Activated naive CD4-positive, alpha-beta T cell treated with Interleukin-2 at 50 U/mL for 16 hours (primary cell): Measurements from ENCODE around the gene ITGA3.

ENCODE experiments used
- DNase-seq: peaks from one replicate; pipeline ENCODE4 v3.0.0-alpha.2; 2020

Gene ITGA3

DNA sequence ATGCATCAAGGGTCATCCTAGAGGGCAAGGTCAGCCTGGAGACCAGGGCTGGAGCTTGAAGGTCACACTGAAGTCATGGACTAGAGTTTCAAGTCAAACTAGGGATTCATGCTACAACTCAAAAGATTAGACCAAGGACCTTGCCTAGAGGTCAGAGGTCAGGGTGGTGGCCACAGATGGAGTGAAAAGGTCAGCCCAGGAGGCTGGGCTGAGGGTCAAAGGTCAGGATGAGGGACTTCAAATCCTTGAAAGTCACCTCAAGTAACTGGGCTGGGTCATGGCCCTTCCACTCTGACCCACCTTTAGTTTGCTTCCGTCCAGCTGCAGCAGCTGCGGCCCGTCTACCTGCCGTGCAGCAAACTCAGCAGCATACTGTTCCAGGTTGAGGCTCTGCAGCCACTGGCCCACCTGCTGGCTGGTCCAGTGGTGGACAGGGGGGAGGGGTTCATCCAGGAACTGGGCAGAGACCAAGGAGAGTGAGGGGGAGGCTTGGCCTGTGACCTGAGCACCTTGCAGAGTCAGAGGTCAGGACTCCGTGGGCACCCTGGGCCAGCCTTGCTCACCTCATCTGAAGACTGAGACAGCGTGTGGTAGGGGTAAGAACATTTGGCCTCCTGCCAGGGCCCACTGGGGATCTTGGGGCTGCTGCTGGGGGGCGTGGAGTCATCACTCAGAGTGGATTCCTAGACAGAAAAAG is 57.9 kb downstream of the ITGA3 start:
- no peak for DNase-seq

DNA sequence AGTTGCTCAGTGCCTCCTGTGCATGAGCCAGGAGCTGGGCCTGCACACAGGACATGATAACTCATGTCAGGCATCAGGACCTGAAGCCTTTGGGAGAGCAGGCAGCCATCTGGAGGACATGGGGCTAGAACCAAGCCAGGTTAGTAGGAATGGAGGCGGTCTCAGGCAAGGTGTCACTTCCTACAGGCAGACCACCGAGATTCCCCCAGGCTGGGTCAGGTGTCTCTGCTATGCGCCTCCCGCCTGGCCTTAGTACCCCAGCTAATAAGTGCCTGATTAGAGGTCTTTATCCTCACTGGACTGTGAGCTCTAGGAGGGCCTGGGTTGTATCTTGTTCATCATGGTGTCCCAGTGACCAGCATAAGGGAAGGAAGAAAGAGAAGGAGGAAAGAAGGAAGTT is 58.5 kb downstream of the ITGA3 start:
- no peak for DNase-seq

- peak; percentile 17 for DNase-seq
Measured at GRCh38 chr17:50114849-50115357, 59.0 kb downstream of the ITGA3 start.

DNA sequence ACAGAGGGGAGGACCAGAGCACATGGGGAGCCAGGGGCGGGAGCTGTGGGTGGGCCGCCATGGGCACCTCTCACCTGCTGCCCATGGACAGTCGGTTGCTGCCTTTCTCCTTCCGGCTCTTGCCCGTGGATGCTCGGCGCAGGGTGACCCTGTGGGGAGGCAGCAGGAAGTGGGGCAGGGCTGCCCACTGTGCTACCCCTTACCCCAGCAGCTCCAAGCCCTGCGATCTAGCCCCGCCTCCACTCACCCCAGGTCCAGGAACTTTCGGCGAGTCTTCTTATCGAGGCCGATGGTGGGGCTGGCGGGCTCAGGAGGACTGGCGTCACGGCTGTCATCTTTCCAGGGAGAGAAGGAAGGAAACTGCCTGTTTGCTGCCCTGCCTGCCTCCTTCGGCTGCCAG is 59.8 kb downstream of the ITGA3 start:
- no peak for DNase-seq

- DNase-seq = peak; percentile 71
Measured at GRCh38 chr17:50117202-50118051, 61.5 kb downstream of the ITGA3 start.

DNA sequence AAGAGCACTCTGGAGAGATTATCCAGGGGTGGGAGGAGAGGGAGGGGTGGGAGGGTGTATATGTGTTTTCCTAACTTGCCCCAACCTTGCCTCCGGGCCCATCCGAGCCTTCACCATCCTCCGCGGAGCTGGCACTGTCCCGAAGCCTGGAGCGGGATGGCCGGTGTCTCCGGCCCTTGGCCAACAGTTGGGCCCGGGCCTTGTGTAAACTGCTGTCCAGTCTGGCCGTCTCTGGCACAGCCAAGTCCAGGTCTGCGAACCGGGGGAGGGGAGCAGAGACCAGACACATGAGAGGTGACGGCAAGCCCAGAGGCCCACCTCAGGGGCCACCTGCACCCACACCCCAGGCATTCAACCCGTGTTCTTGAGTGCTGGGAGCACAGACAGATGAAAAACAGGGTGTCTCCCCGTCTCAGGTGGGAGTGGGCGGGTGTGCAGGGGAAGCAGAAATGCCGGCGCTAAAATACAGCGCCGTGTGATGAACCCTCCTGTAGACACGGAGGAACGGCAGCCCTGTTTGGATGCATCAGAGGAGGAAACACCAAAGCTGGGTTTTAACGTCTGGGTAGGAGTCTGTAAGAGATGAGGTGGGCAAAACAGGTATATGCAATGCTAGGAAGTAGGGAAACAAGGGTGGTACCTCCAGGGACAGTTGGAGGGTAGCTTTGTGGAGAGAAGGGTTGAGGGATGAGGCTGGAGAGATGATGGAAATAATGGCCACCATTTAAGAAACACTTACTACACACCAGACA is 62.3 kb downstream of the ITGA3 start:
- DNase-seq = no peak

DNA sequence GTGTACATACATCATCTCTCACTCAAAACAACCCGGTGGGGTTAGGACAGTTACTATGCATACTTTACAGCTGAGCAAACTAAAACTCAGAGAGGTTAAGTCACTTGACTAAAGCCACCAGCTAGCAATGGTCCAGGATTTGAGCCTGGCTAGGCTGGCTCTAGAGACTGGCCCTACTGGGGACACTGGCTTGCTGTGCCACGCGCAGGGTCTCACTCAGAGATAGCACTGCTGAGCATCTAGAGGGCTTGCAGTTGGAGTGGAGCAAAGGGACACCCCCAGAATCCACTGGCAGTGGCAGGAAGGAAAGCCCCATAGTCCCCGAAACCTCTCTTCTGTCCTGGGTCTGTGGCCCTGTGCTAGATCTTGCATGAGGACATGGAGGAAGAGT is 62.9 kb downstream of the ITGA3 start:
- no peak for DNase-seq

DNA sequence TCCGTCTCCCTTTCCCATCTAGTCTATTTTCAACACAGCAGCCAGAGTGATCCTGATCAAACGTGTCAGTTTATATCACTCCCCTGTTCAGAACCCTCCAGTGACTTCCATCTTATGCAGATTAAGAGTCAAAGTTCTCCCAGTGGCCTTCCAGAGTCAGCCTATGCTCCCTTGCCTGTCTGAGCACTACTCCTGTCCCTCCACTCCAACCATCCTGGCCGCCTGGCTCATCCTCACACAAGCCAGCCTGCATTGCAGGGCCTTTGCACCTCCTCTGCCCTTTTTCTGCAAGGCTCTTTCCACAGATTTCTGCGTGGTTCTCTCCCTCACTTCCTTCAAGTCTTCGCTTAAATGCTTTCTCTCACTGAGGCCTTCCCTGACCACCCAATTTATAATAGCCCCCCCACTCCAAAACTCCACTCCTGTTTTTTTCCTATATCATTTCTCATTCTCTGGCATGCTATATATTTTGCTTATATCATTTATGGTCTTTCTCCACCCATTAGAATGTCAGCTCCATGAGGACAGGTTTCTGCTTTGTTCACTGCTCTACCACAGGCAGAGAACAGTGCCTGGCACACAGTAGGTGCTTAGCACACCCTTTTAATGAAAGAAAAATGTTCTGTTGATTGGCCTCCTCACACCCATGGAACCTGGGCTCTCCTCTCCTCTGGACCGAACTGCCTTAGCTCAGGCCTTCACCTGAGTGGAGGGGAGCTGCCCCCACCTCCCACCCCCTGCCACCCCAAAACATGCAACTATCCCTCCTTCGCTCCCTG is 64.8 kb downstream of the ITGA3 start:
- DNase-seq = no peak

DNA sequence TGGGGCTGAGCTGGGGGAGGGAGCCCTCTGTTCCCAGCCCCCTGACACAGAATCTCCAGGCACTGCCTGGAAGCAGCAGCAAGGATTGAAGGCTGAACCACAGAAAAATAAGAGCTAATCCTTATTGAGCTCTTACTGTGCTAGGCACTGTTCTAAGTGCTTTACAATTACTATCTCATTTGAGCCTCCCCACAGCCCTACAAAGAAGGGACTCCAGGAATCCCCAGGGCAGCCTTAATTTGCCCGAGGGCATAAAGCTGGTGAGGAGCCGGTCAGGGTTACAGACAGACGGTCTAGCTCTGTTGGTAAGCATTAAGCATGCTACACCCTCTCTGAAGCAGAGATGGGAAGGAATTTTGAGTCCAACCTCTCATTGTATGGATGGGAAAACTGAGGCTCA is 67.0 kb downstream of the ITGA3 start:
- no peak for DNase-seq

GRCh38 chr17:50123649-50124349 is 67.9 kb downstream of the ITGA3 start:
- no peak for DNase-seq

DNA sequence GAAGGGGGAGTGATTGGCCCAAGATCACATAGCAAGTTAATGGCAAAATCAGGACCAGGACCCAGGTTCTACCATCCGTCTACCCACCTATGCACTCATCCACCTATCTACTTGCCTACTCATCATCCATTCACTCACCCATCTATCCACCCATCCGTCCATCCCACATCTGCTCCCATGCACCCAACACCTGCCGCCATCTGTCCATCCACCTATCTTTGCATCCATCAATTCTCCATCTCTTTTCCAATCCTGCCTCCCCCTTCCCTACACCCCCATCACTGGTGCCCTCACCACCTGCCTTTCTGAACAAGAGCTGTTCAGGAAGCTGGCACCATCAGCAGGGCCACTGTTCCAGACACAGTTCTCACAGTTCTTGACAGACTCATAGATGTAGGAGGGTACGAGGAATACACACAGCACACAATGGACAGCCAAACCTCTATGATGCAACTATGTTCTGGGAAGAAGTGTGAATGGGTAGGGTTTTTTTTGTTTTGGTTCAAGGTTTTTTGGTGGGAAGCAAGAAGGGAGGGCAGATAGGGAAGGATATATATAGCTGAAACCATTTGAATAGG is 69.6 kb downstream of the ITGA3 start:
- no peak for DNase-seq

DNA sequence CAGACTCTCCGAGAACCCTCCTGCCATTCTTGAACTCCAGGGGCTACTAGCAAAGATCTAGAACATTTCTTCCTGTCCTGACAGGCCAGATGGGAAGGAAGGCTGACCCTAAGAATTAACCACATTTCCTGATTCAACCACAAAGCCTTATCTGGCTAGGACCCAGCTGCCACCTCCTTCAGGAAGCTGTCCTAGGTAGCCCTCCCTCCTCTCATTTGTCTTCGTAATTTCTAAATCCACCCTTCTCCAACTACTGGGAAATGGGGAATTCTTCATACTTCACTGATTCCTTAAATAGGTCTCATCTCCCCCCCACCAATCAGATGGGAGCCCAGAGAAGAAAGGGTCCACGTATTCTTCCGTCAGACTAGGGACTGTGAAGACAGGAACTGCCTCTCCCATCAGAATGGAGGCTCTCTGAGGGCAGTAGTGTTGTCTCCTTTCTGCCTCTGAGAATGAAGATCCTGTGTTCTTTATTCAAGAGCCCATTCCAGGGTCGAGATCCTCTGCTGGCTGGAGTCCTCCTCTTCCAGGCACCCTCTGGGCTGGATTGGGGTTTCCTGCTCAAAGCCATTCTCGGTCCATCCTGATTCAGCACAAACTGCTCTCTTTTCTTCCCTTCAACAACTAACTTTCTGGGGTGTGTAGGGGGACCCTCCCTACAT is 71.9 kb downstream of the ITGA3 start:
- DNase-seq = no peak

DNA sequence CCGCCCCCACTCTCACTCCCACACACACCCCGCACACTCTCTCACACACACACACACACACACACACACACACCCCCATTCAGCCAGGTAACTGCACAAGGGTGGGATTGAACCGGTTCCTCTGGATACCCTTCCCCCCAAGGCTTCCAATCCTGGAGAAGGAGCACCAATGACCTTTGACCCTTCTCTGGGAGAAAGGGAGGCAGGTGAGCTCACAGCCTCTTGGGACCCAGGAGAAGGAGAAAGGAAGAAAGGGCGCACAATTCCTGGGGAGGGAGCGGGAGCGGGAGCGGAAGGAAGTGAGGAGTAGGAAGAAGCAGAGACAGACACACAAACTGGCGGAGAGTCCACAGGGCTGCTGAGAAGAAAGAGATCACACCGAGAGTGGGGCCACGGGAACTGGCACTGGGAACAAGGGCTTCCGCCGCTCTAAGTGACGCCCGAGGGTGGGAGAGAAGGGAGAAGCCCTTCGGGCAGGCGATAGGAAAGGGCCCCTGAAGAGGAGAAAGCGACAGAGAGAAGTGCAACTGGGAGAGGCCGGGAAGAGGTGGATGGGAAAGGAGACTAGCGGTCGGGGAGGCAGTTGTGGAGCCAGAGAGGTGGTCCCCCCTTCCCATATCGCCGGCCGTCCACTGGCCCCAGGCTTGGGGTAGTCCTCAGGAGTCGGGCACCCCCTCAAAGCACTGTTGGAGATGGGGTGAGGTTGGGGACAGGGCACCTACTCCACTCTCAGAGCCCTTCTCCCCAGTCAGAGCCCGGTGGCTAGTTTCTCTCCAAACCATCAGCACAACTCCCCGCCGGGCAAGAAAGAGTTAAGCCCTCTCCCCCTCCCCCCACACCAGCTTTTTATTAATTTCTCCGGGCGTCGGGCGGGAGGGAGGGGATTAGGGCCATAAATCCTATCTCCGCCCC is 72.8 kb downstream of the ITGA3 start:
- DNase-seq = no peak

DNA sequence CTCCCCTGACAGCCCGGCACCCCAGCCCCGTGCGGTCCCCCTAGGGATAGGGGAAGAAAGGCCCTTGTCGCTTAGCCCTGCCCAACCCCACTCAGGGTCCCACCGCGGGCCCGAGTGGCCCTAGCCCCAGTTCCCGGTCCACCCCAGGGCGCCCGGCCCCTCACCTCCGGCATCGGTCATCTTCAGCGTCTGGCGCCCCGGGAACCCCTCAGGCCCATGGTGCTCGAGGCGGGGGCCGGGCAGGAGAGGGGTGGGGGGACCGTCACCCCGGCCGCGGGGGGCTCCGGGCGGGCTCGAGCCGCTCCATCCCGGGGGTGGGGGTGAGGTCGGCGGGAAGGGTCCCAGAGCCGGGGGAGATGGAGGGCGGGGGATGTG is 73.4 kb downstream of the ITGA3 start:
- DNase-seq = no peak

GRCh38 chr17:50129728-50130558 is 74.0 kb downstream of the ITGA3 start, which contains the start of gene SAMD14:
Gene SAMD14 (minus strand): TSS chr17:50130160. CDS start chr17:50124959, 5,201 bp downstream.
- peak; percentile 50 for DNase-seq

DNA sequence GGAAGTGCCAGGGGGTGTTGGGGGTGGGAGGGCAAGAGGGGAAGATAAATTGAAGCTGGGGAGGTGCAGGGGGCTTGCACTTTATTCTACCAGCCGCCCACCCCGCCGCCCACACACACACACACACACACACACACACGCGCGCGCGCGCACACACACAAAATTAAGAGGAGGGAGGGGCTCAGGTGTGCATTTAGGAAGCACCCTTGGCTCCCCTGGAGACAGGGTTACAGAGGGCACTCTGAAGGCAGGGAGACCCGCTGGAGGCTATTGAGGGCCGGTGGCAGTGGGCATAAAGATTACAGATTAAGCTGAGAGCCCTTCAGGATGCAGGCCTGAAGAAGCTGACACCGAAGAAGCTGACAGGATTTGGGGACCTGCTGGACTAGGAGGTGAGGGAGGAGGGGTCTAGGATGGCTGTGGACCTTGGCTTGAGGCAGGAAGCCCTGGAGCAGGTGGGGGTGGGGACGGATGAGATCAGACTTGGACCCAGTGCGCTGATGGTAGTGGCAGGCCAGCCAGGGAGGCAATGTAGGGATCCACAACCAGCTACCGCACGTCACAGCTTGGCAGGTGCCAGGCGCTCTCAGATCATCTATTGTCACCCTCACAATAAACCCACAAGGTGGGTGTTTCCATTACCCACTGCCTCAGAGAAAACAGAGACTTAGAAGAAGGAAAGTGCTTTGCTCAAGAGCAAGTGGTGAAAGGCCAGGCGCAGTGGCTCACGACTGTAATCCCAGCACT is 74.8 kb downstream of the ITGA3 start:
- no peak for DNase-seq

- no peak for DNase-seq
Measured at GRCh38 chr17:50132104-50132794, 76.3 kb downstream of the ITGA3 start.
